ENCODE results near the gene CCDC50. TPM values are rescaled to one million over a fixed set of nuclear protein-coding genes. Genes with fewer than 3 reads are reported as not detected.

Gene CCDC50
- total and polyA plus RNA-seq, 2 donors (not counting 3 experiments of a cell fraction or from before 2014, with no cell fraction given), result 44.4 to 137 TPM

GRCh38 chr3:191314109-191314728 is 15.0 kb upstream of the CCDC50 start:
- DNase-seq (ENCODE audit: low read depth, low spot score), result peak; percentile 42
- Histone ChIP-seq H3K27ac (ENCODE audit: insufficient read depth, low read depth, low read length) (no peak overlapping the region), H3K9ac (replicated peaks; ENCODE audit: extremely low read depth, insufficient read depth, low read length) (no peak overlapping the region), H3K4me1 (ENCODE audit: control insufficient read depth, extremely low read depth, insufficient read depth, low read length) (peaks cover 4% of the 10 kb centered on the region), H3K79me2 (ENCODE audit: control insufficient read depth, insufficient read depth, low read length) (no peaks in the 10 kb centered on the region), H3K4me3 (replicated peaks in 1 of 3; ENCODE audit: insufficient read depth in 1 of 3, low read depth in 1 of 3, low read length in 3 of 3) (no peak overlapping the region), H3K9me3 (replicated peaks; ENCODE audit: control insufficient read depth, insufficient read depth, low read length) (no peaks in the 10 kb centered on the region), H3K36me3 (ENCODE audit: control insufficient read depth in 2 of 2, extremely low read depth in 1 of 2, insufficient read depth in 2 of 2, low read length in 2 of 2) (no peaks in the 10 kb centered on the region), H2AFZ (ENCODE audit: low read depth, low read length) (no peak overlapping the region), H3K27me3 (ENCODE audit: control insufficient read depth in 2 of 2, insufficient read depth in 2 of 2, low read length in 2 of 2) (no peaks in the 10 kb centered on the region), H3K4me2 (ENCODE audit: insufficient read depth, low read length) (no peak overlapping the region), H3K9me1 (replicated peaks; ENCODE audit: control insufficient read depth, extremely low read depth, insufficient read depth, low read length) (no peaks in the 10 kb centered on the region), H4K20me1 (replicated peaks; ENCODE audit: control insufficient read depth, extremely low read depth, insufficient read depth, low read length) (no peaks in the 10 kb centered on the region)
- CTCF ChIA-PET, result interaction anchor here (0.7 to 0.9 kb wide), 2 partner anchors 51 to 211 kb away, joined by 3 read pairs; no protein-coding TSS in a partner anchor
- no peak for FAIRE-seq
- intact Hi-C loops (cut with micrococcal nuclease) (no loop called here), dilution Hi-C loops (cut with MboI; ENCODE audit: extremely low pct_ligation_motif_present, low sequenced_read_pairs) (no loop called here)
- BruUV-seq (replicated peaks), result no TSS peak
- no peak for TF ChIP-seq EZH2 (IDR thresholded peaks at IDR 0.05; ENCODE audit: borderline replicate concordance, low read depth, low read length, severe bottlenecking)
- no peak for TF ChIP-seq JUN (IDR thresholded peaks at IDR 0.05; ENCODE audit: borderline replicate concordance, insufficient read depth, insufficient read length, low read depth)
- TF ChIP-seq POLR2AphosphoS5 (IDR thresholded peaks at IDR 0.05; ENCODE audit: insufficient read depth, low read depth, low read length), result no peak
- TF ChIP-seq MYC (IDR thresholded peaks at IDR 0.05; ENCODE audit: low read depth, low read length), result no peak
- no peak for TF ChIP-seq GATA2 (IDR thresholded peaks at IDR 0.05; ENCODE audit: insufficient read depth, insufficient read length, low read depth, low read length)
- no peak for TF ChIP-seq FOS (IDR thresholded peaks at IDR 0.05; ENCODE audit: borderline replicate concordance, insufficient read depth, low read length)
- TF ChIP-seq MAX (IDR thresholded peaks at IDR 0.05; ENCODE audit: insufficient read depth, insufficient read length), result no peak
- no peak for TF ChIP-seq POLR2A (IDR thresholded peaks at IDR 0.05; ENCODE audit: low read depth, low read length)
- TF ChIP-seq CTCF (IDR thresholded peaks at IDR 0.05; ENCODE audit: extremely low read depth in 1 of 2, insufficient read depth in 1 of 2, low read depth in 1 of 2, low read length in 2 of 2), result no peak
- POLR2A ChIA-PET, result no interaction called here

All from endothelial cell of umbilical vein (primary cell).